Stimulated activated CD4-positive, alpha-beta T cell treated with anti-CD3 and anti-CD28 coated beads, Interleukin-15, amount 100 ng/mL, for 48 hours (primary cell): ENCODE measurements around the gene MED31.
"Not testable (repeated sequence)": the region's sequence is repeated elsewhere in the genome, so short reads cannot be mapped to it uniquely, and the experiment has no call there.

Experiments used
- DNase-seq, 2 donors: peaks; one replicate each; pipeline ENCODE4 v3.0.0-alpha.2; 2020; ENCODE audit warnings: low read depth in 2 of 2

MED31 gene

DNA sequence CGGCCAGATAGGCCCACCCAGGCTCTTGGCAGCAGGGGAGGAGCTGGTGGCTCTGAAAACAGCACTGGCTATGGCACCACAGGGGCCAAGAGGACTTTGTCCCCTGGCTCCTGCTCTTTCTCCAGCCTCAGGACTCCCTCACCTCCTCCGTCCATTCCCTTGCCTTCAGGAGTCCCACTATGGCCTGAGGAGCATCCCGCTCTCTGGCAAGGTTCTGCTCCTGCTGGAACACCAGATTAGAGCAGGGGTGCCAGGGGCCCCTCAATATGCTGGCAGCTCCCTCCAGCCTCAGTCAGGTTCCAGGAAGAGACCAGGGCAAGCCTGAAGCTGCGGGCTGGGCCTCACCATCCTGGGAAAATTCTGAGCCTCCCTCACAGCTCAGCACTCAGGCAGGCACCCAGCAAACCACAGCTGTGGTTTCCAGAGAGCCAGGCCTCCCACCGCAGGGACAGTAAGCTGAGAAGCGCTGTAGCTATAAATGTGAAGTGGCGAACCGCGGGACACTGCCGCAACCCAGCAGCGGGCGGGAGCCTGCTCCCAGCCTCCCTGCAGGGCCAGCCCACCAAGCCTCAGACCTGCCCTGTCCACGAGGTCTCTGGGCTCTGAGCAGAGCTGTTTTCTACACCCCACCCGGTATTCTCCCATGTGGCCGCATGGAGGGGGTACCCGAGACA is 25.9 kb upstream of the MED31 start:
- no peak for DNase-seq

DNA sequence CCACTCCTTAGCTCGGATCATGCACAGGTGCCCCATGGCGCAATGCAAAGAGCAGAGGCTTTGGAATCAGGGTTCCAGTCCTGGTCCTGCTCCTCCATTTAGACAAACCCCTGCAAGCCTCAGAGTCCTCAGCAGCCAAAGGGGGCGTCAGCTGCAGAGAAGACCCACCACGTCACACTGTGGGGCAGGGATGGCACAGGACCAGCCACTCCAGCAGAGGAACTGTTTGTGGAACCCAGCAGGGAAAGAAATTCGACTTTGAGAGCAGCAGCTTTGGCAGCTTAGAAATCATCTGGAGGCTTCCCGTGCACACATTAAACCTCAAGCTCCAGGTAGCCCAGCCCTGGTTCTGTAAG is 25.4 kb upstream of the MED31 start:
- no peak for DNase-seq

DNA sequence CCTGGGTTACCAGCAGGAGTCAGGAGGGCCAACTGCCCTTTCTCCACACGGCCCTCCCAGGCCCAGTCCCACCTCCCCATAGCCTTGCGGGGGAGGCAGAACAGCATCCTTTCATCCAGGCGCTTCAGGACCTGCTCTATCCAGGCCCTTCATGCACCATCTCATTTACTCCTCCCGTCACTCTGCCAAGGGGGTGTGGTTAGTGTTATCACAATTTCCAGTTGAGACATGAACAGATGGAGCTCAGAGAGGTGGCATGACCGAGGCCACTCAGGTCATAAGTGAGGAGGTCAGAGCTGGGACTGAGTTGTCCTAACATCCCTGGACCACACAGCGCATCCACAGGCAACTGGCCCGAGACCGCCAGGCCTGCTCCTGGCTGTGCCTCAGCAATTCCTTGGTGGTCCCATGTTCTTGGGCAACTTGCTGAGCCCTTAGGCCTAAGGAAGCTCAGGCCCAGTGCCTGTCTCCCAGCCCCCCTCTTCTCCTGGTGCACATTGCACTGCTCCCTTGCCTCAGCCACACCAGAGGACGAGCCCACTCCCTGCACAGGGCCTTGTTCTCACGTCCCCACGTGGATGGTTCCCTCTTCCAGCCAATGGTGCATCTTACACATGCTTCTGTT is 23.9 kb upstream of the MED31 start:
- DNase-seq = no peak

DNA sequence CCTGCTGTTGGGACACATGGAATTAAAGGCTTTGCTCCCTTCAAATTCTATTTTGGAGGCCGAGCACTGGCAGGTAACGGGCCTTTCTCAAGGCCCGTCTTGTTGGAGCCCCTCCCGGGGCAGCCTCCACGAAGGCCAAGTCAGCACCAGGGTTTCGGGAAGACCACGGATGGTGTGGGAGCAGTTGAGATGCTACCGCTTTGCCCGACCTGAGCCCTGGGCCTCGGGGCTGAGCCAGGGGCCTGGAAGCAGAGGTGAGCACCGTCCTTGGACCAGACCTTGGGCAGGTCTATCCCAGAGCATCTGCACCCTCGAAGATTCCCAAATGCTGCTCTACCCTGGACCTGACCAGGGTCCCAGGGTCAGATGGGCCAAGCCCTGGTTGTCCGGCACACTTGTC is 23.2 kb upstream of the MED31 start:
- DNase-seq = no peak

DNA sequence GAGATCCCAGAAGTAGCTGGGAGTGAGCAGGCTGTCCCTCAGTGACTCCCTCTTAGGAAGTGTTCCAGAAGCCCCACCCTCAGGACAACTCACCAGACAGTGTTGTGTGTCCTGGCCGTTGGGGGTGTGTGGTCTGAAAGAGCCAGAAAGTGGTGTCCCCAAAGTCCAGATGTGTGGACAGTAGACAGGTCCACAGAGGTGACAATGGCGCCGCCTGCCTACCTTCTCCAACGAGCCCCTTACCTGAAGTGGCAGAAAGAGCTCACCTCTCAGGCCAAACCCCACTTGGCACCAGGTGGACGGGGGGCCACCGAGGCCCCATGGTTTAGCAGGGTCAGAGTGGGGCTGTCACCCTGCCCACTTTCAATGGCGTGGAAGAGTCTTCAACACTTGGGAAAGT is 20.0 kb upstream of the MED31 start:
- no peak for DNase-seq

DNA sequence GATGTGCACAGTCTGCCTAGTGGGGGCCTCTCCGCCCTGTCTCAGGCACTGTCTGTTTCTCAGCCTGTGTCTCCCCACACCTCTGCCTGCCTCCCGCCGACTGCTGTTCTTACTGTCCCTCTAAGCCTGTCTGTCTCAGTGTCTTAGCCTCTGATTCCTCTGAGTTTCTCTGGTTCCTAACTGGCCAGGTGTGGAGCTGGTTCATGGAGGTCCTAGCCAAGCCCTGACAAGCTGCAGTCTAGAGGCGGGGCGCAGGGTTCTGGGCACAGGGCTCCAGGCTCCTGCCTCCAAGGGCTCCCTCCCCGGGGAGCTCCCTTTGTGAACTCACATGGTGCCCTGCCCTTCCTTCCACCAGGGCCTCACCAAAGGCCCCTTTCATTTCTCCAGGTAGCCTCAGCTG is 19.6 kb upstream of the MED31 start:
- DNase-seq = no peak

DNA sequence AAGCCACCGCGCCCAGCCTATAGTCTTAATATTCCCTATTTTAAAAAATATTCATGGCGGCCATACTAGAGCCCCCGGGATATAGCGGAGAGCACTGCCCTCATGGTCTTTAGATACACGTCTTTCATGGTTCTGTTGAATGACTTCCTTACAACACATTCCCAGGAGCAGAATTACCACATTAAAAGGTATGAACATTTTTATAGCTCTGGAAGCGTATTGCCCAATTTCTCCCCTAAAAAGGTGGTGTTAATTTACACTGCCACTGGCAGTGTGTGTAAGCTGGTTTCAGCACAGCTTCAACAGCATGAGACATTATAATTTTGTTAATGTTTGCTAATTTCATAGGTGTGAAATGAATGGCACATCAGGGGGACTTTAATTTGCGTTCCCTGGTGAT is 19.2 kb upstream of the MED31 start:
- DNase-seq = no peak

DNA sequence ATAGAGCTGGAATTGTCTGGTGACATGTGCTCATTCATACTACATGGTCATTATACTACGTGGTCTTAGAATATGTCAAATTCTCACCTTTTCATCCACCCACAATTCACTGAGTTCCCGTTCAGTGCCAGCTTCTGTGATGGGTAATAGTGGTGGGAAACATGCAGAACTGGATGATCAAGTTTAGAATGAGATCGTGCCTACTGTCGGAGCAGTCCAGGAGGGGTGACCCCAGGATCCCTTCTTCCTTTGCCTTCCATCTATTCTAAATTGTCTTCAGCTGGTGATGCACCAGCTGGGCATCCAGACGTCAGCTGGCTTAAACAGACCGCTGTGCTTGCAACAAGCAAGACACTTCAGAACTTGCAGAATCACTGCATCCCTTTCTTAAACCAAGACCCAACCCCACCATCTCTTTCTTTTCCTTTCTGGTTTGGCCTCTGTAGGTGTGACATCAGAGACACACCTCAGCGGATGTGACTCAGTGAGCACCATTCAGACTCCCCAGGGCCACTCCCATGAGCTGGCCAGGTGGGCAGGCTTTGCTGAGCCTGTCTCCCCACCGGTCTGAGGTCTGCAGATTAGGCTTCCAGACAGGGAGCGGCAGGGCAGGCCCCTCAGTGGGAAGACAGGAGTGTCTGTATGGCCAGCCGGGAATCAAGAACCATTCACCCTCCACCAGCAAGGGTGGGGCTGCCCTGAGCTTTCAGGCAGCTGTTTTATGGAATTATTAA is 18.2 kb upstream of the MED31 start:
- no peak for DNase-seq

DNA sequence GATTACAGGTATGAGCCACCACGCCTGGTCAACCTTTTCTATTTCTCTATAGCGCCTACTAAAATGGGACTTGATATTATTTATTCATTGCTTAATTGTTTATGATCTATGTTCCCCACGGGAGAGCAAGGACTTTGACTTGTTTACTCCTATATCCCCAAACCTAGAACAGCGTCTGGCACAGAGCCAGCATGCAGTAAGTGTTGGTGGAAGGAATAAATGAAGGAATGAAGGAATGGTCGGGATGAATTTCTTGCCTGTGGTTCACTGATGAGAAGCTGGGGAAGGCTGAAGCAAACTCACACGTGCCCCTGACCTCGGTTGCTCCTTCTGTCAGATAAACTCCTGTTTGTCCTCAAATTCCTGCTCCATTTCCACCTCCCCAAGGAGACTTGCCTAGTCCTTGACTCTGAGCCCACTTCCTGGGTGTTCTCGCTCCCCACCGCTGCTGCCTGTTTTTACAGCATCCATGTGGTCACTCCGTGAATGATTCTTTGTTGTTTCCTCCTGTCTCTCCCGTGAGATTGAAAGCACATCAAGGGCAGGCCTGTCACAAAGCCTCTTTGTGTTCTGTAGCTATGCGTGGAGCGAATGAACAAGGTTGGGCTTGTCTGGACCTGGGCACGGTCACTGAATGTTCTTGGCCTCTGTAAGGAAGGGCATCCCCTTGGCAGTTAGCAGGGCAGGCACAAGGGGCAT is 17.5 kb upstream of the MED31 start:
- DNase-seq = no peak

DNA sequence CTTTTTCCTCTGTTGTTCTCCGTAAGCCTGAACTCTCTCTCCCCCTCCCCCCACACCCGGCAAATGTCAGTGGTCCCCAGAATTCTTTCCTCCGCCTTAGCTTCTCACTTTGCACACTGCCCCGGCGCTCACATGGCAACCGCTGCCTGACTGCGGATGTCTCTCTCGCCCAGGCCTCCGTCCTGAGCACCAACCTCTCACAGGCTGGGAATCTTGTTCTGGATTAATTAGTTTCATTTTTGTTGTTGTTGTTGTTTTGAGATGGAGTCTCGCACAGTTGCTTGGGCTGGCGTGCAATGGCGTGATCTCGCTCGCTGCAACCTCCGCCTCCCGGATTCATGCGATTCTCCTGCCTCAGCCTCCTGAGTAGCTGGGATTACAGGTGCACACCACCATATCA is 16.8 kb upstream of the MED31 start:
- DNase-seq = no peak

DNA sequence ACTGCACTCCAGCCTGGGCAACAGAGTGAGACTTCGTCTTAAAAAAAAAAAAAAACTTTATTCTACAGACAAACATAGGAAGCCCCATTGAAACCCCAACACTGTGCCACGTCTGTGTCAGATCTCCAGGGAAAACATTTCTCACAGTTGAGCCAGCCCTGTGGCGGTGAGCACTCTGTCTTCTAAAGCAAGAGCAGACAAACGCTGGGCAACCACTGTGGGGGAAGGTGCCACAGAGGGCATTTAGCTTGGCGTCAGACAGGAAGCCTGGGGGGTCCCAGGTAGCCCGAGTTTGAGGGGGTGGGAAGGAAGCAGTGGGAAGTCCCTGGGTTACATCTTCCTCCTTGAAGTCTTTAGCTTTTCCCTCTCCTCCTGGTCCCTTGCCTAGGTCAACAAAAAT is 16.1 kb upstream of the MED31 start:
- no peak for DNase-seq

DNA sequence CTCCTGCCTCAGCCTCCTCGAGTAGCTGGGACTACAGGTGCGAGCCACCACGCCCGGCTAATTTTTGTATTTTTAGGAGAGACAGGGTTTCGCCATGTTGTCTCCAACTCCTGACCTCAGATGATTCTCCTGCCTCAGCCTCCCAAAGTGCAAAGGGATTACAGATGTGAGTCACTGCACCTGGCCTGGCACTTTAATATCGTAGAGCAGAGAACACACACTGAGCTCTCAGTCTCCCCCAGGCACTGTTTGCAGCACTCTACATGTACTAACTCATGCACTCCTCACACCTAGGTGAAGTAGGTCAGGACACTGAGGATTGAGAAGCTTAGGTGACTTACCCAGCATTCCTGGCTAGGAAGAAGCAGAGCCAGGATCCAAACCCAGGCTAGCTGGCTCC is 15.2 kb upstream of the MED31 start:
- DNase-seq = no peak

DNA sequence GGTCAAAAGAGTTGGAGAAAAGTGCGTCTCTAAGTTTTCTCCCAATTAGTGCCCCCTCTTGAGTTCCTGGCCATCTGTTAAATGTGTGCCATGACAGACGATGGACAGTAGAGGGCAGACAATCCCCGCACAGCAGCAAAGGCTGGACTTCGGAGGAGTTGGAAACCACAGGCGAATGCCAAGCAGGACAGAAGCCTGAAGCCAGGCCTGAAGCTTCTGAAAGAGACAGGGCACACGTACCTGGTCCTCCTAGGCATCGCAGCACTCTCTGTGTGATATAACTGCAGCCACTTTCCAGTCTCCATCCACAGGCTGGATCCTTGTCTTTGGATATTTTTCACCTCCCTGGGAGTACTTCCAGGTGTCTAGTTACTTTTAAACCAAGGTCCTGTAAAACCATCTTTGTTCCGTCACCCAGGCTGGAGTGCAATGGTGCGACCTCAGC is 14.7 kb upstream of the MED31 start:
- DNase-seq = peak in 1 of 2 donors; percentile 40

DNA sequence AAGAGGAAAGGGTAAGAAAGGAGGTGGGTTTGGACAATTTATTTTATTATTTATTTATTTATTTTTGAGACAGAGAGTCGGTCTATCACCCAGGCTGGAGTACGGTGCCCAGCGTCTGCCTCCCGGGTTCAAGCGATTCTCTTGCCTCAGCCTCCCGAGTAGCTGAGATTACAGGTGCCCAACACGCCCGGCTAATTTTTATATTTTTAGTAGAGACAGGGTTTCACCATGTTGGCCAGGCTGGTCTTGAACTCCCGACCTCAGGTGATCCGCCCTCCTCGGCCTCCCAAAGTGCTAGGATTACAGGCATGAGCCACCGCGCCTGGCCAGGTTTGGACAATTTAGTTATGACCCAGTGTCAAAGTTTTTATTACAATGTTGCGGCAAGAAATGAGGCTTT is 11.8 kb upstream of the MED31 start:
- DNase-seq = not testable (repeated sequence)

DNA sequence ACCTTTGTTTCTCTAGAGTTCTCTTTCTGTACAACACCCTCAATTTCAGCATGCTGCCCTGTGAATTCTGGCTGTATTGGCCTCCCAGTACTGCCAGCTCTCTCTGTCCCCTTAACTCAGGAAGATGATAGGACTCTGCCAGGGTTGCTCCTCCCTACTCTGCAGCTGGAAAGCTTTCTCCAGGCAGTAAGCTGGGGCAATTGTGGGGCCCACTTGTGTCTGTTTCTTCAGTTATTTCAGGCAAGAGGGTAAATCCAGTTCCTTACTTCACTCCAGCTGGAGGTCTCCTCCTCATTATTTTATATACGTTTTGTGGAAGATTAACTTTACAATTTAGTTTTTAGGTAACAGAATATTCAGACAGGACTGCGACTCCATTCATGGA is 10.1 kb upstream of the MED31 start:
- DNase-seq = no peak

DNA sequence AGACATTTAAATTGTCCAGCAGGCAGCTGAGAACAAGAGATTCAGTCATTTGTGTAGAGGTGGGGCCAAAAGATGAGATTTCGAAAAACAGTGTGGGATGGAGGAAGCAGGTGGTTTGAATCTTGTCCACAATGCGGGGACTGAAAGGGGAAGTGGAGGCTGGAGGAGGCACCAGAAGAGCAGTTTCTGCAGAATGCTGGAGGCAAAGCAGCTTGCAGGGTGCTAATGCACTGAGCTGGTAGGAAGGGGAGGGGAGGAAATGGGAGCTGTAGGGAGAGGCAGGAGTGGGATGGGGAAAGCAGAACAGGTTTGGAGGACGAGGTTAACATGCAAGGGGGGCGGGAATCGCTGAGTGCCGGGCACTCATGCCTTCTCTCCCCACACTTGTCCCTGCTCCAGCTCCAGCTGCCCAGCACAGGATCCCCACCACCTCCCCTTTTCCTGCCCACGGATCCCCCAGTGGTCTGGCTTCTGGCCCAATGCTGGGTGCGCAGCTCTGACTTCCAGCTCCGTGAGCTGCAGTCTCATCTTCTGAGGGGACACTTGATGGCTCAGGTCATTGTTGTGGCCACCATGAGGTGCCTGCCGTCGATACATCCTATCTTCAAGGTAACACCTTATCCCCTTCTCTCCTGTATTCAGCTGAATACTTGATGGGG is 9.5 kb upstream of the MED31 start:
- DNase-seq = no peak

DNA sequence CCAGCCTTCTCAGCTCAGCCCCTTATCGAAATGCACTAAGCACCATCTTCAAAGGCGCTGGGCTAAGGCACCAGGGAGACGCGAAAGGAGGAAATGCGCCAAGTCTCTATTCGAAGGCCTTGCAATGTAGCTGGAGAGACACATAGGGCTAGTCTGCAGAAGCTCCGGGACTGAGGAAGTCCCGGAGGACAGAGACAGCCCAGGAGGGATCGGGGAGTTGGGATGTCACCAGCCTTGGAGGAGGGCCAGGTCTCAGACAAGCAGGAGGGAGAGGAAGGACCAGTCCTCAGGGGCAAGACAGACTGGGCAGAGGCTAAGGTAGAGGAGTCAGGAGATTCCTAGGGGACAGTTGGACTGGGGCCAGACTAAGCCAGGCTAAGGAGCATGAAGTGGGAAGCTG is 8.7 kb upstream of the MED31 start:
- DNase-seq = no peak

DNA sequence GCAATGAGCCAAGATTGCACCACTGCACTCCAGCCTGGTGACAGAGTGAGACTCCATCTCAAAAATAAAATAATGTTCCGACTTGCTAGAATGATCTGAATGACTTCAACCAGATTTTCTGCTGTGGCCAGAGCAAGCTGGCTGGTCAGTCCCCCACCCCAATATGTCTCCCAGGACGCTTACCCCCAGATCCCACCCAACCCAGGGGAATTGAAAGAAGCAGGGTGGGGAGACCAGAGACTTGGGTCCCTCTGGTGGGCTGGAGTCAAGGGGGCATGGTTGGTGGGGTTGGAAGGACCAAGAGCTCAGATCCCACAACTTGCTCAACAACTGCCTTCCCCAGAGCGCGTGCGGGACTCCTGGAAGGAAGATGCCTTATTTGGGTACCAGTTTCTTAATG is 7.0 kb upstream of the MED31 start:
- DNase-seq = not testable (repeated sequence)

DNA sequence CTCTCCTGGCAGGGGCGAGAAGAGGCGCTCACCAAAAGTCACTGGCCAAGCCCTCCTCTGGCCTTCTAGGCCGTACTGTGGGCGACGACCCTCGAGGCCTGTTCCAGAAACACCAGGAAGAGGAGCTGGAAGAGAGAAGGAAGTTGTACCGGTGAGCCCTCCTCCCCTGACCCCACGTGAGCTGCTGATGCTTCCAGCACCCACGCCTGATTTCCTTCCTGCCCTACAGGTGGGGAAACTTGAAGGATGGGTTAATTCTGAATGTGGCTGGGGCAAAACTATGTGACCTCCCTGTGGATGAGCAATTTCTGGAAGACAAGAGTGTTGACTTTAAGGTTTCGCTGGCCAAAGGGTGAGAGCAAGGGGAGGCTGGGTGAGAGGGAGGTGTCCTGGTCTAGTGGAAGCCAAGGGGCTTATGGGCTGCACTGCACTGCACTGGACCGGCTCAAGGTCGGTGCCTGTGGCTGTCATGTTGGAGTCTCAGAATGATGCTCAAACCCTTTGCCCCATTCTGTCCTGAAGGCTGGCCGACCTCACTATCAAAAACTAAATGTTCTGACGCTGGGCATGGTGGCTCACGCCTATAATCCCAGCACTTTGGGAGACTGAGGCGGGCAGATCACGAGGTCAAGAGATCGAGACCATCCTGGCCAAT is 6.4 kb upstream of the MED31 start:
- DNase-seq = no peak

DNA sequence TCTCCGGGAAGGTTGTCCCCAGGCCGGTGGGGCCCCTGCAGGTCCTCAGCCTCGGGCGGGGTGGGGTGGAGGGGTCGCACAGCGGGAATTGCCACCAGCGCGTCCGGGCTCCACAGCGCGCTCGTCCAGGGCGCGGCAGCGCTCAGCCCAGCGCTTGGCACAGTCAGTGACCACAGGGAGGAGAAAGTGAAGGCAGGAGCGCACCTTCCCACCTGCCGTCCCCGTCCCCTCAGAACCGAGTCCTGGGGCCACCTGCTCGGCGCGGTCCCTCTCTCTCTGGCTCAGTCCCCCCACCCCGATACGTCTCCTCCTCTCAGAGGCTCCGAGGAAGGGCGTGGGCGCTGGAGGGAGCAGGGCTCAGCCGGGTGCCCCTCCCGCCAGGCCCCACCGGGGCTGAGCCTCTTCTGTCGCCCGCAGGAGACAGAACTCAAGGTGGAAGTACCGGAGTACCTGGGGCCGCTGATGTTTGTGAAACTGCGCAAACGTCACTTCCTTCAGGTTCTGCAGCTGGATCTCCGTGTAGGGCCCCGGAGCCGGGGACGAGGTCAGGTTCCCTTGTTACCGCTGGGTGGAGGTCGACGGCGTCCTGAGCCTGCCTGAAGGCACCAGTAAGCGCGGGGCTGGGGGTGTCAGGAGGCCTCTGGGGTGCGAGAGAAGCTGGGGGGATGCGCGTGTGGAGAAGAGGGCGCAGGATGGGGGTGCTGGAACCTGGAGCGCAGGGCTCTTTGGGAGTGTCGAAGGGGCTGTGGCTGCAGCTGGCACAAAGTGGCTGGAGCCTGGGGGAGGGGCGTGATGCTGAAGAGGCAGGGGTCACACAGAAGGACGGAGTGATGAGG is 5.6 kb upstream of the MED31 start:
- DNase-seq = peak; percentile 44 to 51
